DOHH2 (cell line): ENCODE data around the gene INSIG2.

Source experiments
- EZH2phosphoT487 ChIP-seq: fragments of 200-600 bp; sonication (generic); IDR thresholded peaks from 2 replicates; pipeline ENCODE4 v1.6.1; 2017; ENCODE audit warnings: borderline replicate concordance, mild to moderate bottlenecking, antibody characterized with exemption, low read length, moderate library complexity, mixed read lengths
- TF ChIP-seq, protein P1 (sequence below): fragments of 200-600 bp; sonication (generic); IDR thresholded peaks from one replicate; pipeline ENCODE4 v1.5.1; 2014; ENCODE audit warnings: antibody characterized with exemption, mild to moderate bottlenecking, low read depth, low read length; ENCODE audit not compliant: poor library complexity, severe bottlenecking

DNA sequence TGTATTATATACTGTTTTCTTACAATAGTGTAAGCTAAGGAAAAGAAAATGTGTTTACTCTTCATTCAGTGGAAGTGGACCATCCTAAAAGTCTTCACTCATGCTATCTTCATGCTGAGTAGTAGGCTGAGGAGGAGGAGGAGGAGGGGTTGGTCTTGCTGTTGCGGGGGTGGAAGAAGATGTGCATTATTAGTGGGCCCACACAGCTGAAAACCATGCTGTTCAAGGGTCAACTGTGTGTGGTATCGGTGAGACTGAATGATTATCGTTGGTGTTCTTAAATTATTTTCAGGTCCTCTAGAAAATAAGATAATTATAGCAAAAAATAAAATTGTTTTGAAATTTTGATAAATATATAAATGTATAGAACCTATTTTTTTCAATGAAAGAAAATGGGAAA lies 22.0 kb downstream of the INSIG2 start:
- TF ChIP-seq, protein P1, sequence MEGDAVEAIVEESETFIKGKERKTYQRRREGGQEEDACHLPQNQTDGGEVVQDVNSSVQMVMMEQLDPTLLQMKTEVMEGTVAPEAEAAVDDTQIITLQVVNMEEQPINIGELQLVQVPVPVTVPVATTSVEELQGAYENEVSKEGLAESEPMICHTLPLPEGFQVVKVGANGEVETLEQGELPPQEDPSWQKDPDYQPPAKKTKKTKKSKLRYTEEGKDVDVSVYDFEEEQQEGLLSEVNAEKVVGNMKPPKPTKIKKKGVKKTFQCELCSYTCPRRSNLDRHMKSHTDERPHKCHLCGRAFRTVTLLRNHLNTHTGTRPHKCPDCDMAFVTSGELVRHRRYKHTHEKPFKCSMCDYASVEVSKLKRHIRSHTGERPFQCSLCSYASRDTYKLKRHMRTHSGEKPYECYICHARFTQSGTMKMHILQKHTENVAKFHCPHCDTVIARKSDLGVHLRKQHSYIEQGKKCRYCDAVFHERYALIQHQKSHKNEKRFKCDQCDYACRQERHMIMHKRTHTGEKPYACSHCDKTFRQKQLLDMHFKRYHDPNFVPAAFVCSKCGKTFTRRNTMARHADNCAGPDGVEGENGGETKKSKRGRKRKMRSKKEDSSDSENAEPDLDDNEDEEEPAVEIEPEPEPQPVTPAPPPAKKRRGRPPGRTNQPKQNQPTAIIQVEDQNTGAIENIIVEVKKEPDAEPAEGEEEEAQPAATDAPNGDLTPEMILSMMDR: no peak
- TF ChIP-seq EZH2phosphoT487: no peak
